ENCODE results near the gene DDX60.

The DDX60 gene

GRCh38 chr4:168203233-168203911 lies 115.2 kb downstream of the DDX60 start:
- no peak for DNase-seq

- no peak for DNase-seq
Observed at GRCh38 chr4:168200685-168201084, 117.9 kb downstream of the DDX60 start.

DNA sequence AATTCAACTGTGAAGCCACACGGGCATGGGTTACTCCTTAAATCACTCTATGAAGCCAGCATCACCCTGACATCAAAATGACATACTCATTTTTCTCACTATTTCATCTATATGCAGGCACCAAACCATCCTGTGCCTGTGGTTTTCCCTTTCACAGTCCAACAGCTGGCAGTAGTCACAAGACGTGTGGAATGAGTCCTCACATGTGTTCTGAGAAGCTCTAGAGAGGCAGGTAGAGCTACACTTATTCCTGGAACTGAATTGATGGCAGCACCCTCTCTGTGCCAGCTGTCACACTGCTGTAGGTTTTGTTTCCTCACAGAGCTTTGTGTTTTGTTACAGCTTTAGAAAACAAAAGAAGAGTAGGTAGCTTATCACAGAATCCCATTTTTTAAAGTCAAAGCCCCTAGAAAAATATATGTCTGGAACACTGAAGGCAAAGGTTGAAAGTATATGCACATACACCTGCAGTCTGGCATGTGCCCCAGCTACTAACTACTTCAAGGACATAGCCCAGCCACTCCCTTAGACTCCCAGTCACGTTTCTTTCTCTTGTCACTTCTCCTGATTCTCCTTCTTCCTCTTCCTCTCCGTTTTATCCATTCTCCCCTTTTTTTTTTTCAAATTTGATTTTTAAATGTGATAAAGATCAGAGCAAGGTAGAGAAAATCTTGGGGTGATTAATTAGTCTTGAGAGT lies 119.1 kb downstream of the DDX60 start:
- DNase-seq, result no peak

DNA sequence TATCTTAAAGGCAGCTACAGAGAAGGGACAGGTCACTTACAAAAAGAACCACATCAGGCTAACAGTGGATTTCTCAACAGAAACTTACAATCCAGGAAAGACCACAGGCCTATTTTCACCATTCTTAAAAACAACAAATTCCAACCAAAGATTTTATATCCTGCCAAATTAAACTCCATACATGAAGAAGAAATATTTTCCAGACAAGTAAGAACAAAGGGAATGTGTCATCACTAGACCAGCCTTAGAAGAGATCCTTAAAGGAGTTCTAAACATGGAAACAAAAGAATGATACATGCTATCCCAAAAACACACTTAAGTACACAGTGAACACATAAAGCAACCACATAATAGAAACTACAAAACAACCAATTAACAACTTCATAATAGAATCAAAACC lies 120.6 kb downstream of the DDX60 start:
- no peak for DNase-seq

GRCh38 chr4:168188754-168189153 lies 129.8 kb downstream of the DDX60 start:
- no peak for DNase-seq

- peak; percentile 14 for DNase-seq
Observed at GRCh38 chr4:168183717-168184571, 134.6 kb downstream of the DDX60 start.

- no peak for DNase-seq
Observed at GRCh38 chr4:168177546-168178149, 140.9 kb downstream of the DDX60 start.

DNA sequence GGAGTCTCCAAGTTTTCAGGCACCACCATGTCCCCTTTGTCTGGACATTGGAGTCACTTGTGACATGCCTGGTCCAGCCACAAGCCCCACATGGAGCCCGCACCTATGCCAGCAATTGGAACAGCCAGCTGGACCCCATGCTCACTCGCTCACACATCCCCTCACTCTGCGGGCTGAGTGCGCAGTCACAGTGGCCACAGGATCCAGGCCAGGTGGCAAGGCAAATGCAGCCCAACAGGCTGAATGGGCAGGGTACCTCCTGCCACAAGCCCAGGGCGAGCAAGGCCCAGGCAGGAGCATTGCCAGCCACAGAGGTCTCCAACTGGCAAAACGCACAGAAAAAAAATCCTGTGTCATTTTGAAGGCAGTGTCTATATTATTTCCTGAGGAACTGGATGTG lies 144.2 kb downstream of the DDX60 start:
- no peak for DNase-seq

- DNase-seq, result no peak
Observed at GRCh38 chr4:168167714-168168284, 150.8 kb downstream of the DDX60 start.
